ENCODE measurements around the gene KLHDC9.

The KLHDC9 gene

GRCh38 chr1:161070761-161071160 lies 27.4 kb upstream of the KLHDC9 start:
- Histone ChIP-seq H3K27me3 (ENCODE audit: control insufficient read depth, insufficient read depth, low read length) (no peaks in the 10 kb centered on the region), H3K79me2 (no peaks in the 10 kb centered on the region), H3K4me3 (ENCODE audit: low read depth, low read length) (no peak overlapping the region), H2AFZ (no peak overlapping the region), H3K36me3 (ENCODE audit: control insufficient read depth, insufficient read depth, low read length) (no peaks in the 10 kb centered on the region), H3K27ac (no peak overlapping the region), H3K9ac (no peak overlapping the region), H3K4me2 (ENCODE audit: low read length) (no peak overlapping the region), H3K9me3 (ENCODE audit: control insufficient read depth, low read length) (no peaks in the 10 kb centered on the region), H3K4me1 (no peaks in the 10 kb centered on the region)
- TF ChIP-seq CTCF (IDR thresholded peaks at IDR 0.05) = no peak

GRCh38 chr1:161071886-161072371 lies 26.2 kb upstream of the KLHDC9 start:
- no peaks in the 10 kb centered on the region for H3K9me3 ChIP-seq (ENCODE audit: control insufficient read depth, low read length)
- peak; percentile 30 for TF ChIP-seq CTCF (IDR thresholded peaks at IDR 0.05)
- H3K27me3 ChIP-seq (ENCODE audit: control insufficient read depth, insufficient read depth, low read length) = no peaks in the 10 kb centered on the region
- H3K4me3 ChIP-seq (ENCODE audit: low read depth, low read length) = no peak overlapping the region
- H3K79me2 ChIP-seq = no peaks in the 10 kb centered on the region
- H3K4me2 ChIP-seq (ENCODE audit: low read length) = no peak overlapping the region
- no peak overlapping the region for H3K9ac ChIP-seq
- no peak overlapping the region for H2AFZ ChIP-seq
- H3K4me1 ChIP-seq = no peaks in the 10 kb centered on the region
- H3K36me3 ChIP-seq (ENCODE audit: control insufficient read depth, insufficient read depth, low read length) = no peaks in the 10 kb centered on the region
- no peak overlapping the region for H3K27ac ChIP-seq

- Histone ChIP-seq H3K27ac (no peak overlapping the region), H3K9ac (no peak overlapping the region), H3K4me3 (ENCODE audit: low read depth, low read length) (no peak overlapping the region), H3K9me3 (ENCODE audit: control insufficient read depth, low read length) (no peaks in the 10 kb centered on the region), H2AFZ (no peak overlapping the region), H3K4me1 (no peaks in the 10 kb centered on the region), H3K79me2 (no peaks in the 10 kb centered on the region), H3K36me3 (ENCODE audit: control insufficient read depth, insufficient read depth, low read length) (no peaks in the 10 kb centered on the region), H3K4me2 (ENCODE audit: low read length) (no peak overlapping the region), H3K27me3 (ENCODE audit: control insufficient read depth, insufficient read depth, low read length) (no peaks in the 10 kb centered on the region)
- TF ChIP-seq CTCF (IDR thresholded peaks at IDR 0.05) = no peak
Observed at GRCh38 chr1:161072751-161073449, 25.3 kb upstream of the KLHDC9 start.

- Histone ChIP-seq H3K4me3 (ENCODE audit: low read depth, low read length) (no peak overlapping the region), H3K4me1 (no peaks in the 10 kb centered on the region), H3K4me2 (ENCODE audit: low read length) (no peak overlapping the region), H3K36me3 (ENCODE audit: control insufficient read depth, insufficient read depth, low read length) (no peaks in the 10 kb centered on the region), H3K27ac (no peak overlapping the region), H3K9ac (no peak overlapping the region), H2AFZ (no peak overlapping the region), H3K27me3 (ENCODE audit: control insufficient read depth, insufficient read depth, low read length) (no peaks in the 10 kb centered on the region), H3K9me3 (ENCODE audit: control insufficient read depth, low read length) (no peaks in the 10 kb centered on the region), H3K79me2 (no peaks in the 10 kb centered on the region)
- no peak for TF ChIP-seq CTCF (IDR thresholded peaks at IDR 0.05)
Observed at GRCh38 chr1:161073474-161074121, 24.6 kb upstream of the KLHDC9 start.
